Measurements from ENCODE around the gene TPO.
"Not testable (repeated sequence)": the region's sequence is repeated elsewhere in the genome, so short reads cannot be mapped to it uniquely, and the experiment has no call there.

The TPO gene

GRCh38 chr2:1405967-1406366 is 7.3 kb upstream of the TPO start:
- DNase-seq (ENCODE audit: low spot score) = no peak

GRCh38 chr2:1406434-1406833 is 6.8 kb upstream of the TPO start:
- DNase-seq (ENCODE audit: low spot score) = no peak

- DNase-seq (ENCODE audit: low spot score) = no peak
Measured at GRCh38 chr2:1407950-1408675, 5.2 kb upstream of the TPO start.

- no peak for DNase-seq (ENCODE audit: low spot score)
Measured at GRCh38 chr2:1414121-1414520, 858 bp downstream of the TPO start.

- not testable (repeated sequence) for DNase-seq (ENCODE audit: low spot score)
Measured at GRCh38 chr2:1414901-1415300, 1.6 kb downstream of the TPO start.

- DNase-seq (ENCODE audit: low spot score) = no peak
Measured at GRCh38 chr2:1415501-1415900, 2.2 kb downstream of the TPO start.

GRCh38 chr2:1418566-1418965 is 5.3 kb downstream of the TPO start:
- DNase-seq (ENCODE audit: low spot score) = no peak

- DNase-seq (ENCODE audit: low spot score) = no peak
Measured at GRCh38 chr2:1420746-1421480, 7.7 kb downstream of the TPO start.

GRCh38 chr2:1421731-1422130 is 8.5 kb downstream of the TPO start:
- DNase-seq (ENCODE audit: low spot score) = no peak

- DNase-seq (ENCODE audit: low spot score) = no peak
Measured at GRCh38 chr2:1422131-1422530, 8.9 kb downstream of the TPO start.

GRCh38 chr2:1422716-1423285 is 9.5 kb downstream of the TPO start:
- no peak for DNase-seq (ENCODE audit: low spot score)

GRCh38 chr2:1427086-1427485 is 13.8 kb downstream of the TPO start:
- no peak for DNase-seq (ENCODE audit: low spot score)

GRCh38 chr2:1429895-1430294 is 16.6 kb downstream of the TPO start:
- DNase-seq (ENCODE audit: low spot score) = no peak

- DNase-seq (ENCODE audit: low spot score) = no peak
Measured at GRCh38 chr2:1430491-1430890, 17.2 kb downstream of the TPO start.

- DNase-seq (ENCODE audit: low spot score) = no peak
Measured at GRCh38 chr2:1431886-1432400, 18.7 kb downstream of the TPO start.

- DNase-seq (ENCODE audit: low spot score) = no peak
Measured at GRCh38 chr2:1432726-1433125, 19.5 kb downstream of the TPO start.

GRCh38 chr2:1436369-1436768 is 23.1 kb downstream of the TPO start:
- no peak for DNase-seq (ENCODE audit: low spot score)

GRCh38 chr2:1437101-1437500 is 23.8 kb downstream of the TPO start:
- no peak for DNase-seq (ENCODE audit: low spot score)

GRCh38 chr2:1437537-1437936 is 24.3 kb downstream of the TPO start:
- no peak for DNase-seq (ENCODE audit: low spot score)

- no peak for DNase-seq (ENCODE audit: low spot score)
Measured at GRCh38 chr2:1438972-1439371, 25.7 kb downstream of the TPO start.

- no peak for DNase-seq (ENCODE audit: low spot score)
Measured at GRCh38 chr2:1440581-1440980, 27.3 kb downstream of the TPO start.

- no peak for DNase-seq (ENCODE audit: low spot score)
Measured at GRCh38 chr2:1446301-1446700, 33.0 kb downstream of the TPO start.

GRCh38 chr2:1448009-1448408 is 34.7 kb downstream of the TPO start:
- DNase-seq (ENCODE audit: low spot score) = no peak

Measured in SW480 (cell line).